ENCODE results near the gene CZIB.

DNA sequence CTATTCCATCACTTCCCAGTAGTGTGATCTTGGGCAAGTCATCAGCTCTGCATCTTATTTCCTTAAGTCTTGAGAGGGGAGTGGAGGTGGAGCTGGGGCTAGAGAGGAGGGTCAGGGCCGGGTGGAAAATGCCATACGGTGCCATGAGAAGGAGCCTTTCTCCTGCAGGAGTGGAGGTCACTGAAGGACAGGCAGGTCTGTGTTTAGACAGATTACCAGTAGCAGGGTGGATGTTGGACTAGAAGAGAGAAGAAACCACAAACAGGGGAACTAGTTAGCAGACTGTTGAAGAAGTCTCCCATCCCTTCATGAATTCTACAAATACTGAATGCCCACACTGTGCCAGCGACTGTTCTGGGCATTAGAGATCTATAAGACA lies 37.7 kb downstream of the CZIB start:
- no peak for TF ChIP-seq POLR2A (IDR thresholded peaks at IDR 0.05; ENCODE audit: borderline replicate concordance, extremely low read depth, insufficient read depth, insufficient read length)
- no peak for TF ChIP-seq RAD21 (IDR thresholded peaks at IDR 0.05; ENCODE audit: low read depth)
- no peak for TF ChIP-seq POLR2AphosphoS5 (IDR thresholded peaks at IDR 0.05; ENCODE audit: low read depth, low read length)
- TF ChIP-seq, protein P1, sequence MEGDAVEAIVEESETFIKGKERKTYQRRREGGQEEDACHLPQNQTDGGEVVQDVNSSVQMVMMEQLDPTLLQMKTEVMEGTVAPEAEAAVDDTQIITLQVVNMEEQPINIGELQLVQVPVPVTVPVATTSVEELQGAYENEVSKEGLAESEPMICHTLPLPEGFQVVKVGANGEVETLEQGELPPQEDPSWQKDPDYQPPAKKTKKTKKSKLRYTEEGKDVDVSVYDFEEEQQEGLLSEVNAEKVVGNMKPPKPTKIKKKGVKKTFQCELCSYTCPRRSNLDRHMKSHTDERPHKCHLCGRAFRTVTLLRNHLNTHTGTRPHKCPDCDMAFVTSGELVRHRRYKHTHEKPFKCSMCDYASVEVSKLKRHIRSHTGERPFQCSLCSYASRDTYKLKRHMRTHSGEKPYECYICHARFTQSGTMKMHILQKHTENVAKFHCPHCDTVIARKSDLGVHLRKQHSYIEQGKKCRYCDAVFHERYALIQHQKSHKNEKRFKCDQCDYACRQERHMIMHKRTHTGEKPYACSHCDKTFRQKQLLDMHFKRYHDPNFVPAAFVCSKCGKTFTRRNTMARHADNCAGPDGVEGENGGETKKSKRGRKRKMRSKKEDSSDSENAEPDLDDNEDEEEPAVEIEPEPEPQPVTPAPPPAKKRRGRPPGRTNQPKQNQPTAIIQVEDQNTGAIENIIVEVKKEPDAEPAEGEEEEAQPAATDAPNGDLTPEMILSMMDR (IDR thresholded peaks at IDR 0.05 in 2 of 3, conservative IDR thresholded peaks at IDR 0.05 in 1 of 3; ENCODE audit: borderline replicate concordance in 1 of 3, insufficient read depth in 1 of 3, low read depth in 2 of 3, low read length in 2 of 3): no peak
- TF ChIP-seq, protein P2, sequence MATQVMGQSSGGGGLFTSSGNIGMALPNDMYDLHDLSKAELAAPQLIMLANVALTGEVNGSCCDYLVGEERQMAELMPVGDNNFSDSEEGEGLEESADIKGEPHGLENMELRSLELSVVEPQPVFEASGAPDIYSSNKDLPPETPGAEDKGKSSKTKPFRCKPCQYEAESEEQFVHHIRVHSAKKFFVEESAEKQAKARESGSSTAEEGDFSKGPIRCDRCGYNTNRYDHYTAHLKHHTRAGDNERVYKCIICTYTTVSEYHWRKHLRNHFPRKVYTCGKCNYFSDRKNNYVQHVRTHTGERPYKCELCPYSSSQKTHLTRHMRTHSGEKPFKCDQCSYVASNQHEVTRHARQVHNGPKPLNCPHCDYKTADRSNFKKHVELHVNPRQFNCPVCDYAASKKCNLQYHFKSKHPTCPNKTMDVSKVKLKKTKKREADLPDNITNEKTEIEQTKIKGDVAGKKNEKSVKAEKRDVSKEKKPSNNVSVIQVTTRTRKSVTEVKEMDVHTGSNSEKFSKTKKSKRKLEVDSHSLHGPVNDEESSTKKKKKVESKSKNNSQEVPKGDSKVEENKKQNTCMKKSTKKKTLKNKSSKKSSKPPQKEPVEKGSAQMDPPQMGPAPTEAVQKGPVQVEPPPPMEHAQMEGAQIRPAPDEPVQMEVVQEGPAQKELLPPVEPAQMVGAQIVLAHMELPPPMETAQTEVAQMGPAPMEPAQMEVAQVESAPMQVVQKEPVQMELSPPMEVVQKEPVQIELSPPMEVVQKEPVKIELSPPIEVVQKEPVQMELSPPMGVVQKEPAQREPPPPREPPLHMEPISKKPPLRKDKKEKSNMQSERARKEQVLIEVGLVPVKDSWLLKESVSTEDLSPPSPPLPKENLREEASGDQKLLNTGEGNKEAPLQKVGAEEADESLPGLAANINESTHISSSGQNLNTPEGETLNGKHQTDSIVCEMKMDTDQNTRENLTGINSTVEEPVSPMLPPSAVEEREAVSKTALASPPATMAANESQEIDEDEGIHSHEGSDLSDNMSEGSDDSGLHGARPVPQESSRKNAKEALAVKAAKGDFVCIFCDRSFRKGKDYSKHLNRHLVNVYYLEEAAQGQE (IDR thresholded peaks at IDR 0.05; ENCODE audit: low read depth): no peak
- TF ChIP-seq ZFX (IDR thresholded peaks at IDR 0.05): no peak
- no peak for TF ChIP-seq YY1 (IDR thresholded peaks at IDR 0.05; ENCODE audit: extremely low read depth, insufficient replicate concordance, low read depth, low read length)

All from HCT116 (cell line).